Measurements from ENCODE around the gene ZBTB20. TPM values are rescaled to one million over a fixed set of nuclear protein-coding genes. Genes with fewer than 3 reads are reported as not detected.

The ZBTB20 gene
- total and polyA plus RNA-seq, 10 of the 15 experiments (the other 5 are each of a cell fraction or from before 2014, with no cell fraction given) = 0.20 to 5.5 (median 2.2) TPM

DNA sequence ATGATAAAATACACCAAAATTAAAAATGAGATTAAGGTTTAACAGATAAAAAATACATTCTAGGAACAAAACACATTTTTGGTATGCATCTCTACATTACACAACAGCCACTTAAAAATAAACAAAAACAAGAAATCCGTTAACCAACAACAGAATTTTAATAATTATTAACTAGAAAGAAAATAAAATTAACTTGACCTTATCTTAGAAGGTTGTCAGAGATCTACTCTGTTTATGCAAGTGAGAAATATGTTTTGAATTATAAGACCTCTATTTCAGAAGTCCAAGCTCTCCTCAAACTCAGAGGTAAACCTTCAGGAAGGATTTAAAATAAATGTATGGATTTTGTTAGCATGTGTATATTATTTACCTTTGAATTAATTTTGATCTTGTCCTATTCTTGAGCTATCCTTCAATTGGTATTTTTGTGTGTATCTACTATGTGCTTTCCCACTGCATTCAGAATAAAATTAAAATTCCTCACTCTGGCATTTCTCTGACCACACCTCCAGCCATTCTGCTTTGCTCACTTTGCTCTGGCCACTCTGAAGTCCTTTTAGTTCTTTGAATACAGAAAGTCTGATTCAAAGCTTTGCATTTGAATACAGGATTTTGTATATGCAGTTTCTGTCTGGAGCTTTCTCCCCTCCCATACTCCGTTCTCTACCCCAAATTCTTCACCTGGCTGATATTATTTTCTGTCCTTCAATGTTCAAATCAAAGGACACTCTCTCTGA is 352.0 kb downstream of the ZBTB20 start:
- no peak for TF ChIP-seq LARP7 (IDR thresholded peaks at IDR 0.05)
- no peak for TF ChIP-seq IRF4 (IDR thresholded peaks at IDR 0.05; ENCODE audit: low read depth, low read length)
- Histone ChIP-seq H2AFZ (ENCODE audit: control insufficient read depth, low read depth, low read length) (no peak overlapping the region), H3K4me2 (ENCODE audit: control insufficient read depth, insufficient read depth) (no peak overlapping the region), H3K4me1 (ENCODE audit: control insufficient read depth, insufficient read depth, low read length) (no peaks in the 10 kb centered on the region), H3K27me3 (replicated peaks in 1 of 2; ENCODE audit: control insufficient read depth in 2 of 2, insufficient read depth in 2 of 2, low read length in 1 of 2) (no peaks in the 10 kb centered on the region), H3K9ac (ENCODE audit: control insufficient read depth, insufficient read depth, low read length) (no peak overlapping the region), H3K36me3 (ENCODE audit: control insufficient read depth in 2 of 2, insufficient read depth in 2 of 2, low read length in 1 of 2) (no peaks in the 10 kb centered on the region), H3K9me3 (replicated peaks; ENCODE audit: control insufficient read depth, insufficient read depth, low read length) (no peaks in the 10 kb centered on the region), H3K27ac (ENCODE audit: control insufficient read depth, insufficient read depth) (no peak overlapping the region), H3K4me3 (no peak overlapping the region), H3K79me2 (ENCODE audit: control insufficient read depth, insufficient read depth, low read length) (no peaks in the 10 kb centered on the region), H4K20me1 (ENCODE audit: control insufficient read depth, insufficient read depth) (no peaks in the 10 kb centered on the region)
- ChIA-PET POLR2A (no interaction called here), RAD21 (ENCODE audit: unreplicated experiment) (no interaction called here), CTCF (interaction anchor here (0.9 kb wide), 1 partner anchor 26 kb away, joined by 3 read pairs; no protein-coding TSS in a partner anchor), SMC1A (ENCODE audit: uncharacterized antibody, unreplicated experiment) (interaction anchor here (1.3 kb wide), 1 partner anchor 9 kb away, joined by 3 read pairs; no protein-coding TSS in a partner anchor)
- ATAC-seq = no peak
- intact Hi-C loops (cut with micrococcal nuclease; ENCODE audit: unreplicated experiment) (no loop called here), in situ Hi-C loops (cut with MboI) (no loop called here)
- FAIRE-seq = no peak
- DNase-seq (ENCODE audit: low read depth, low spot score) = no peak
- WGBS (ENCODE audit: insufficient coverage, insufficient replicate concordance, low lambda C conversion rate, missing lambda C conversion rate) = 61% methylated on average over 2 of the region's 2 CpGs
- no TSS peak for BruUV-seq (replicated peaks)

GRCh38 chr3:114792159-114792918 is 354.7 kb downstream of the ZBTB20 start:
- H3K4me1 ChIP-seq (ENCODE audit: control insufficient read depth, insufficient read depth, low read length) = no peaks in the 10 kb centered on the region
- no peaks in the 10 kb centered on the region for H3K9me3 ChIP-seq (replicated peaks; ENCODE audit: control insufficient read depth, insufficient read depth, low read length)
- ChIA-PET RAD21 (ENCODE audit: unreplicated experiment) (no interaction called here), CTCF (interaction anchor here (0.7 kb wide), 1 partner anchor 32 kb away, joined by 3 read pairs; no protein-coding TSS in a partner anchor), SMC1A (ENCODE audit: uncharacterized antibody, unreplicated experiment) (interaction anchor here (1.2 kb wide), 1 partner anchor 31 kb away, joined by 4 read pairs; no protein-coding TSS in a partner anchor), POLR2A (no interaction called here)
- no peaks in the 10 kb centered on the region for H3K36me3 ChIP-seq (ENCODE audit: control insufficient read depth in 2 of 2, insufficient read depth in 2 of 2, low read length in 1 of 2)
- no peak for ATAC-seq
- H3K4me3 ChIP-seq = no peak overlapping the region
- intact Hi-C loops (cut with micrococcal nuclease; ENCODE audit: unreplicated experiment) (no loop called here), in situ Hi-C loops (cut with MboI) (no loop called here)
- no peaks in the 10 kb centered on the region for H4K20me1 ChIP-seq (ENCODE audit: control insufficient read depth, insufficient read depth)
- WGBS (ENCODE audit: insufficient coverage, insufficient replicate concordance, low lambda C conversion rate, missing lambda C conversion rate) = 96% methylated on average over 2 of the region's 2 CpGs
- H3K27ac ChIP-seq (ENCODE audit: control insufficient read depth, insufficient read depth) = no peak overlapping the region
- no peak overlapping the region for H2AFZ ChIP-seq (ENCODE audit: control insufficient read depth, low read depth, low read length)
- H3K27me3 ChIP-seq (replicated peaks in 1 of 2; ENCODE audit: control insufficient read depth in 2 of 2, insufficient read depth in 2 of 2, low read length in 1 of 2) = no peaks in the 10 kb centered on the region
- BruUV-seq (replicated peaks) = no TSS peak
- TF ChIP-seq BHLHE40 (IDR thresholded peaks at IDR 0.05; ENCODE audit: borderline replicate concordance in 1 of 2, low read depth in 2 of 2, low read length in 1 of 2) (no peak), EED (IDR thresholded peaks at IDR 0.05; ENCODE audit: low read depth) (no peak), BACH1 (IDR thresholded peaks at IDR 0.05; ENCODE audit: borderline replicate concordance) (no peak)
- TF ChIP-seq, protein P1, sequence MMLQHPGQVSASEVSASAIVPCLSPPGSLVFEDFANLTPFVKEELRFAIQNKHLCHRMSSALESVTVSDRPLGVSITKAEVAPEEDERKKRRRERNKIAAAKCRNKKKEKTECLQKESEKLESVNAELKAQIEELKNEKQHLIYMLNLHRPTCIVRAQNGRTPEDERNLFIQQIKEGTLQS (IDR thresholded peaks at IDR 0.05; ENCODE audit: borderline replicate concordance, extremely low read depth, low read depth, low read length) = no peak
- FAIRE-seq = no peak
- no peak overlapping the region for H3K4me2 ChIP-seq (ENCODE audit: control insufficient read depth, insufficient read depth)
- H3K79me2 ChIP-seq (ENCODE audit: control insufficient read depth, insufficient read depth, low read length) = no peaks in the 10 kb centered on the region
- DNase-seq (ENCODE audit: low read depth, low spot score) = no peak
- no peak overlapping the region for H3K9ac ChIP-seq (ENCODE audit: control insufficient read depth, insufficient read depth, low read length)
